SK-MEL-5 (cell line): ENCODE data around the gene PSTK. TPM values are rescaled to one million over a fixed set of nuclear protein-coding genes. Genes with fewer than 3 reads are reported as not detected.

Experiments
- DNase-seq: peaks from one replicate; pipeline ENCODE4 v3.0.0-alpha.2; 2016; ENCODE audit warnings: low read depth, low spot score
- in situ Hi-C: cut with HindIII; loops from 2 replicates; pipeline ENCODE4 v1.10.0; 2016; ENCODE audit warnings: low sequenced_read_pairs, high pct_unique_total_duplicates, low pct_unique_long_range_greater_than_20kb
- total RNA-seq: library from RNA; depleted of rRNA; stranded (reverse); fragments of >200 nt; shearing (Covaris generic); gene quantifications from 2 replicates; pipeline ENCODE4 v1.2.3, GENCODE V29; 2014

Gene PSTK
- total RNA-seq, 1 experiment from 2014 or later: 5.0 TPM

DNA sequence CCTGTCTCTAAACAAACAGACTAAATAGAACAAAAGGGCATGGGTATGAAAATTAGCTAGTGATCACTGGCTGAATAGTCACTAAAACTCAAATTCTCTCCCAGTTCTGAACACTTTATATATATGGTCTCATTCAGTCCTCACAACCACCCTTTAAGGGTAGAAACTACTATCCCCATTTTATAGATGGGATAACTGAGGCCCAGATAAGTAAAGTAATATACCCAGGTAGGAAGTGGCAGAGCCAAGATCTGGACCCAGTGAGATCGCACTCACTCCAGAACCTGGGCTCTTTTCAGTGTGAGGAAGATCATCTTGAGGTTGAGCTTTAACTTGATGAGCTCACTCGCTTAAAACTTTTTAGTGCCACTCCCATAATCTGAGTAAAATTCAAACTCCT, 4.5 kb downstream of the PSTK start:
- DNase-seq: no peak
- in situ Hi-C loops: no loop called here

DNA sequence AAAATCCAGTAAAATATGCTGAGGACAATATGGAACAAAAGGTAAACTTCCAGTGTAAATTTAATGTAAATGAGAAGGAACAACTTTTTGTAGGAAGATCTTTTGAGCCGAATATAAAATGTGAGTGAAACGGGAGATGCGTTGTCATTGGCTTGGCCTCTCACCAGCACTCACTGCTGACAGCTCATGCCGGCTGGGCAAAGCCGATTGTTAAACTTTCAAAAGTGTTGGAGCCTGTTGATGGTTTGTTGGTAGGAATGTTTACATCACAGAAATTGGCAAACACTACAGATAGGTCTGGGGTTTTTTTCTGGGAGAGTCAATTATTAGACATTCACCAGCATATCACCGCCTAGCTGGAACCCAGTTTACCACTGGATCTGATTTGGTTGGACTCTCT, 6.1 kb downstream of the PSTK start:
- in situ Hi-C loops: no loop called here
- DNase-seq: no peak

DNA sequence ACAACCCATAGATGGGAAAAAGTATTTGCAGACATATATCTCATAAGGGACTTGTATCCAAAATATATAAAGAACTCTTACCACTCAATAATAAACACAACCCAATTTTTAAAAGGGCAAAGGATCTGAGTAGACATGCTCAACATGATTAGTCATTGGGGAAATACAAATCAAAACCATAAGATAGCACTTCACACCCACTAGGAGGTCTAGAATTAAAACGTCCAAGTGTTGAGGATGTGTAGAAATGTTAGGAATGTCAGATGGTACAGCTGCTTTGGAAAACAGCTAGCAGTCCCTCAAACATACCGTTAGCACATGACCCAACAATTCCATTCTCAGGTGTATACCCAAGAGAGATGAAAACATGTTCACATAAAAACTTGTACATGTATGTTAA, 8.3 kb downstream of the PSTK start:
- DNase-seq: no peak
- in situ Hi-C loops: no loop called here

DNA sequence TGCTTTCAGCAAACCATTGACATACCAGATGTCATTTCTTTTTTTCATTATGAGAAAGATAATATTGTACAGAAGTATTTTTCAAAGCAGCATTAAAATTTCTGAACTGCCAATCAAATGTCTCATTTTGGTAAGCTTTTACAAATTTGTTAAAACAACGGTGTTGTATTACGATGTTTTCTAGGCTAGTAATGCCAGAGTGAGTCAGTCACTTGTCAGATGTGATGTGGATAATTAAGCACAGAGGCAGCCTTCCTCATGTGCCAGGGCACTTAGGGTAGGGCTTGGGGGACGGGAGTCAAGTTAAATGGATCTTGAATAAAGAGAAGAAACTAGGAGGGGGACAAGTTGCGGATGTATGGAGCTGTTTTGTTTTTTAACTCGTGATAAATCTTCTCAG, 10.1 kb downstream of the PSTK start:
- no peak for DNase-seq
- in situ Hi-C loops: no loop called here

DNA sequence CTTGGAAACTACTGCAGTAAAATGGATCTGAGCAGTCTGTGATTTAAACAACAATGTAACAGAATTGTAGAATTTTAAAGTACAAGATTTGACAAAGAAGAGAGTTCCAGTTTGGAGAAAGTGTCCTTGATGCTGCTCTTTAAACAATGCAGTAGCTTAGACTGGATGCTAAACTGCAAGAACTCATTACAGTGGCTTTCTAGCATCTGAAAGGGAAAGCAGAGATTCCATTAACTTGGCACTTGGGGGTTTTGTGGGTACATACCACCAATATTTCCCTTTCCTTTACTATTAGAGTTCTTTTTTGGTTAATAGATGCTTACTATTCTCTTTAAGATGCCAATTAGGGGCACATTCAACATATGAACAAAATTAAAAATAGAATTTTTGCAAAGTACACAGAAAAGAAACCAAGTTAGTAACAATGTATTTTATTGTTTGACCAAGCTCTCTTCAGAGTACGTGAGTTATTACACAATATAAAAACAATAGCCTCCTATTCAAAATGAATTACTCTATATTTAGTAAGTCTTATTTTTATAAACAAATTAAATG, 11.9 kb downstream of the PSTK start:
- DNase-seq: peak; percentile 32
- in situ Hi-C loops: no loop called here

DNA sequence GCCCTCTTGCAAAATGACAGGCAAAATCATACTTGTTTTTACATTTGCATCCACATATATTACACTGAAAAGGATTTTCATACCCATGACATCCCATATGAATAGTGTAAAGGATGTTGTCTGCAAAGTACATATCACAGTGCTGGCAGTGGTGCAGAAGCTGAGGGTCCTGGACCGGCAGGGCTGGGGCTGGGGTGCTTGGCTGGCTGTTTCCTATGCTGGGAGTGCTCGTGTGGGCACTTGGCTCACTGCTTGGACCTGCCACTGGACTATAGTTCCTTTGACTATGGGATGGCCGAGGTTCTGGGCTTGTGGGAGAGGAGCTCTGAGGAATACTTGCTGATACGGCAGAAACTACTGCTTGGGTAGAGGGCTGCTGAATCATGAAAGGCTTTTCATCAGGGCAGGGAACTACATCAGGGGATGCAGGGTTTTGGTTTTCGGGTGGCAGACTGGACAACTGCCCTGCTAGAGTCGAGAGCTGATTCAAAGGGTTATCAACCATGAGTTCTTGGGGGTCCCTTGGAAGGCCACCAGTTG, 13.7 kb downstream of the PSTK start:
- in situ Hi-C loops: no loop called here
- no peak for DNase-seq

DNA sequence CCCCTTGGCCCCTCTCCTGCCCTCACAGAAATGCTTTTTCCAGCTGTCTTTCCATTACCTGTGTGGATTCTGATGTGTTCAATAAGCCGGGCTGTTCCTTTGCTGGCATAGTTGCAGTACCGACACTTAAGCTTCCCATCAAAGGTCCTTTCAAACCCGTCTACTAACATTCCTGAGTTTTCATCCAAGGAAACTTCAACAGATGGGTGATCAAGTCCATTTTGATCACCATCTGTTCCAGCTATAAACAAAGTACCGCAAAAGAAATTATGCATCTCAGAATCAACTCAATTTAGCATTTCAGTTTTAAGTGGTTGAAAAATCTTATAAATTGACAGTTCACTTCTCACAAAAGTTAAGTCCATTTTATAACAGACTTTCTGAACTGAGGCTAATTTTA, 15.7 kb downstream of the PSTK start:
- no peak for DNase-seq
- in situ Hi-C loops: no loop called here

- no peak for DNase-seq
- in situ Hi-C loops: no loop called here
These were observed 17.7 kb downstream of the PSTK start for GRCh38 chr10:122997864-122998263.

- DNase-seq: no peak
- in situ Hi-C loops: no loop called here
These were observed 18.2 kb downstream of the PSTK start for GRCh38 chr10:122998360-122998917.

DNA sequence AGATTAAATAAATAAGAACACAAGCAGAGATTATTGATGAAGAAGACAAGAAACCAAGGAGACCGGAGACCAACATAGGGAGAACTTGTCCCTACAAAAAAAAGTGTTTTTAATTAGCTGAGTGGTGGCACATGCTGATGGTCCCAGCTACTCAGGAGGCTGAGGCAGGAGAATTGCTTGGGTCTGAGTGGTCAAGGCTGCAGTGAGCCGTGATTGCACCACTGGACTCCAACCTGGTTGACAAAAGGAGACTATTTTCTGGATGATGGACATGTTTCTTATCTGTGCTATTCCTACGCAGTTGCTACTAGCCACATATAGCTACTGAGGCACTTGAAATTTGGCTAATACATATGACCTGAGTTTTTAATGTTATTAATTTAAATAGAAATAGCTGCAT, 18.7 kb downstream of the PSTK start:
- in situ Hi-C loops: no loop called here
- no peak for DNase-seq

GRCh38 chr10:122999347-122999746, 19.1 kb downstream of the PSTK start:
- DNase-seq: no peak
- in situ Hi-C loops: no loop called here

DNA sequence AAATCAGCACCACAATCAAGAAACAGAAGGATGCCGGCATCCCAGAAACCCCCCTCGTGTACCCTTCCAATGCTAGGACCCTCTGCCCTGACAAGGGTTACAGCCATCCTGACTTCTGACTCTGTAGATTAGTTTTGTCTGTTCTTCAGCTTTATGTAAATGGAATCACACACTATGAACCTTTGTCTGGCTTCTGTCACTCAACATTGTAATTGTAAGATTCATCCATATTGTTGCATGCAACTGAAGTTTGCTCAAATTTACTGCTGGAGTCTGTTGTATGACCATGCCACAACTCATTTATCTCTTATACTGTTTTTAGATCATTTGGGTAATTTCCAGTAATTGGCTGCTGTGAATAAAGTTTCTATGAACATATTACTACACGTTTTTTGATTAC, 20.0 kb downstream of the PSTK start:
- DNase-seq: no peak
- in situ Hi-C loops: no loop called here

GRCh38 chr10:123001370-123001769, 21.2 kb downstream of the PSTK start:
- in situ Hi-C loops: no loop called here
- no peak for DNase-seq

GRCh38 chr10:123004298-123004697, 24.1 kb downstream of the PSTK start:
- DNase-seq: no peak
- in situ Hi-C loops: no loop called here

- in situ Hi-C loops: no loop called here
- DNase-seq: peak; percentile 36
These were observed 27.6 kb downstream of the PSTK start for GRCh38 chr10:123007558-123008354.

GRCh38 chr10:123008355-123009104, 28.3 kb downstream of the PSTK start, which contains the start of the genes ACADSB and IKZF5:
ACADSB (plus strand) TSS chr10:123009006; CDS start chr10:123009030, 24 bp downstream.
IKZF5 (minus strand) TSS chr10:123008795; CDS start chr10:122998625, 10,170 bp downstream.
- peak; percentile 95 for DNase-seq
- in situ Hi-C loops: no loop called here

DNA sequence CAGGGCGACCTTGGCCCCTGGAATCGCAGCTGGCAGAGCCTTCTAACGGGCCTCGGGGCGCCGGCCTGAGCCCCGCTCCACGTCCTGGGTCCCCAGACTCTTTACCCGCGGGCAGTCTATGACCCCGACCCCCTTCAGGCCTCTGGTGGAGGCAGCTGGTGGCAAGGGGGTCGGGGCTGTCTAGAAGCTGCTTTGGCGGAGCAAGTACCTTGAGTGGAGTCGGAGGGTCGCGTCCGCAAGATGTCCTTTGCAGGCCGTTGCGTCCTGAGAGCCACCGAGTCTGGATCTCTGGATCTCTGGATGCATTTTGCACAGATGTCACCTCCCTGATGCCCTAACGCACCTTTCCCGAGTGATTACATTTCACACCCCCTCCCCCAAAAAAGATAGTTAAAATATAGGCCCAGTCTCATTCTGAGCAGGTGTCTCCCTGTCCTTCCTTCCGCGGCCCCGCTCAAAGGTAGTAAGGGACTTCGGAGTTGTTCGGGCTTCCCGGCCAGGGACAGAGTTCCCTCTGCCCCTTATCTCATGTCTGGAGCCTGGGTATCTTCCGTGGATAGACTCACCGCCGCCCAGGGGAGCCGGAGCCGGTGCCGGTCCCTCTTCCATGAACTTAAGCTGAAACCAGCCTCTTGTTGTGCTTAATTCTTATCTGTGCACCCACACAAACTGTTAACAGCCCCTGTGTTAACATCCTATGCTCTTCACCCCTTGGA, 29.1 kb downstream of the PSTK start:
- in situ Hi-C loops: no loop called here
- DNase-seq: no peak
